Measurements from ENCODE around the gene VPS16.

- no peak for TF ChIP-seq ZNF256 (CRISPR knock-in tag; conservative IDR thresholded peaks at IDR 0.05)
- no peak for TF ChIP-seq NBN (conservative IDR thresholded peaks at IDR 0.05)
- TF ChIP-seq SALL2 (CRISPR knock-in tag; IDR thresholded peaks at IDR 0.05), result no peak
- no peak for TF ChIP-seq CTCF (CRISPR knock-in tag; IDR thresholded peaks at IDR 0.05)
- TF ChIP-seq RNF219 (CRISPR knock-in tag; IDR thresholded peaks at IDR 0.05), result no peak
Measured at GRCh38 chr20:2820084-2820895, 20.3 kb upstream of the VPS16 start.

All from HepG2 (cell line).